Muscle layer of duodenum (tissue), 2 donors: ENCODE data around the gene TSPEAR.
"Not testable (repeated sequence)": the region's sequence is repeated elsewhere in the genome, so short reads cannot be mapped to it uniquely, and the experiment has no call there.

Source experiments
- H3K27ac ChIP-seq: one replicate; pipeline ENCODE4 v1.7.0; 2013; ENCODE audit warnings: mild to moderate bottlenecking, low read length
- H3K27me3 ChIP-seq: one replicate; pipeline ENCODE4 v1.7.0; 2013; ENCODE audit warnings: low read depth, mild to moderate bottlenecking, control low read depth, low read length
- H3K36me3 ChIP-seq, 2 donors: one replicate each; pipeline ENCODE4 v1.7.0; 2013; ENCODE audit warnings: low read length in 2 of 2, control low read depth in 1 of 2, mild to moderate bottlenecking in 1 of 2; ENCODE audit not compliant: insufficient read depth in 2 of 2, control insufficient read depth in 1 of 2
- H3K4me1 ChIP-seq, 2 donors: one replicate each; pipeline ENCODE4 v1.7.0; 2013; ENCODE audit warnings: low read length in 2 of 2, mild to moderate bottlenecking in 2 of 2, control low read depth in 1 of 2, moderate library complexity in 1 of 2; ENCODE audit not compliant: insufficient read depth in 2 of 2, control insufficient read depth in 1 of 2
- H3K4me3 ChIP-seq, 2 donors: one replicate each; pipeline ENCODE4 v1.7.0; 2013; ENCODE audit warnings: low read length in 2 of 2, low read depth in 1 of 2, mild to moderate bottlenecking in 1 of 2
- H3K9me3 ChIP-seq, 2 donors: one replicate each; pipeline ENCODE4 v1.7.0; 2013; ENCODE audit warnings: low read length in 2 of 2, control low read depth in 1 of 2, mild to moderate bottlenecking in 1 of 2; ENCODE audit not compliant: control insufficient read depth in 1 of 2
- donor health status: healthy.

The TSPEAR gene

DNA sequence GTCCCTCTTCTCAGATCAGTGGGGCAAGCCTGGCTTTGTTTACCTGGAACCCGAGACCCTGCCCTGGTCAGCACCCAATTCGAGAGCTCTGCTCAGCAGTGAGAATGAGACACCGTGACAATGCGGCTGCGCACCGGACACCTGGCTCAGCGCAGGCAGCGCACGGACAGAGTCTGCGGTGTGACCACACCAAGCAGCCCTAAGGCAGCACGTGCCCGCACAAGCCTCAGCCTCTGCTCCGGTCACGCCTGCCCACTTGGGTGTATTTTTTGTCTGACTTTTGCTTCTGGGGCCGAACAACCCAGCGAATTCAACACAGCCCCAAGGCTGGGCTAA, 94.8 kb downstream of the TSPEAR start:
- no peaks in the 10 kb centered on the region for H3K27me3 ChIP-seq
- peaks cover 0 to 12% of the 10 kb centered on the region in 2 donors for H3K9me3 ChIP-seq
- no peaks in the 10 kb centered on the region for H3K4me1 ChIP-seq
- no peak overlapping the region for H3K4me3 ChIP-seq
- no peak overlapping the region for H3K27ac ChIP-seq
- no peaks in the 10 kb centered on the region for H3K36me3 ChIP-seq

DNA sequence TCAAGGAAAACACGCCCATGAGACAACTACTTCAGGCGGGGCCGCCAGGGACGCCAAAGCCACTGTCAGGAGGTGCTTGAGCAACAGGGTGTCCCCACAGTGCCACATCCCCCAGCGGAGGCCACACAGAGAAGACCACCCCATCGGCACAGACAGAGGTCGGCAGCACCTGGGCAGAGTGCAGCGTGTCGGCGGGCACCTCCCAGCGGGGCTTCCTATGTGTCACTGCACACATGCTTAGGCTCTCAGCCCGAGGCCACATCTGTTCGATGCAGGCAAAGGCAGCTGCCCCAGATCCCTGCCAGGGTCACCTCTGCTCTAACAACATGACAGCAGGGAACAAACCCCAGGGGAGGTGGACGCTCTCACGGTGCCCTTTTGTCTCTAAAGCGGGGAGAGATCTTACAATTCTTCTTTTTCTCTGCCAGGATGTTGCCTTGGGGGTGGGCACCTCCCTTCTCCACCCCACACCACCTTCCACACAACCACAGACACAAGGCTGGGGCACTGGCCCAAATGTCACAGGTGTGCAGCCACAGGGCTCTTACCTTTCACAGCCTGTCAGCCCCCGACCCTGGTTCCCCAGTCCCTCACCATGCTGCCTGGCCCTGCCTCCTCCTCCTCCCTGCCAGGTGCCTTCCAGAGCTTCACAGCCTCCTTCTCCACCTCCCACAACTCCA, 95.3 kb downstream of the TSPEAR start:
- no peaks in the 10 kb centered on the region for H3K4me1 ChIP-seq
- no peaks in the 10 kb centered on the region for H3K27me3 ChIP-seq
- peaks cover 0 to 17% of the 10 kb centered on the region in 2 donors for H3K9me3 ChIP-seq
- H3K4me3 ChIP-seq = no peak overlapping the region
- no peak overlapping the region for H3K27ac ChIP-seq
- H3K36me3 ChIP-seq = no peaks in the 10 kb centered on the region

DNA sequence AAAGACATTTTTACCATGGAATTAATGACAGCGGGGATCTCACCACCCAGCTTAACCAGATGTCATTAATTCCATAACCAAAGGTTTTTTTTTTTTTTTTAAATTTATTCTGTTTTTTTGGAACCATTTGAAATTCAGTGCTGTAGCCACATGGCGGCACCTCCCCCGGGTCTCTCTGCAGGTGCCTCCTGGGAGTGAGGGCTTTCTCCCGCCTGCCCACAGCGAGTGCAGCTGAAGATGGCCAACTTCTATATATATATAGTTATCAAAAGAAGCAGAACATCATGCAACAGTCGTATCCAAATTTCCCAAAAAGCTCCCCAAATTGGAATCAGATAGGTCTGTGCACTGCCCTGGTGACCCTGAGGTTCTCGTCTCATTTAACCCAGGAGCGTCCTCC, 95.9 kb downstream of the TSPEAR start:
- Histone ChIP-seq H3K9me3 (peaks cover 0 to 21% of the 10 kb centered on the region in 2 donors), H3K27ac (no peak overlapping the region), H3K4me1 (no peaks in the 10 kb centered on the region), H3K36me3 (no peaks in the 10 kb centered on the region), H3K27me3 (no peaks in the 10 kb centered on the region), H3K4me3 (no peak overlapping the region)

GRCh38 chr21:44614961-44615391, 96.4 kb downstream of the TSPEAR start:
- no peak overlapping the region for H3K4me3 ChIP-seq
- H3K27me3 ChIP-seq = no peaks in the 10 kb centered on the region
- H3K4me1 ChIP-seq = no peaks in the 10 kb centered on the region
- H3K36me3 ChIP-seq = no peaks in the 10 kb centered on the region
- no peak overlapping the region for H3K27ac ChIP-seq
- peaks cover 0 to 21% of the 10 kb centered on the region in 2 donors for H3K9me3 ChIP-seq

DNA sequence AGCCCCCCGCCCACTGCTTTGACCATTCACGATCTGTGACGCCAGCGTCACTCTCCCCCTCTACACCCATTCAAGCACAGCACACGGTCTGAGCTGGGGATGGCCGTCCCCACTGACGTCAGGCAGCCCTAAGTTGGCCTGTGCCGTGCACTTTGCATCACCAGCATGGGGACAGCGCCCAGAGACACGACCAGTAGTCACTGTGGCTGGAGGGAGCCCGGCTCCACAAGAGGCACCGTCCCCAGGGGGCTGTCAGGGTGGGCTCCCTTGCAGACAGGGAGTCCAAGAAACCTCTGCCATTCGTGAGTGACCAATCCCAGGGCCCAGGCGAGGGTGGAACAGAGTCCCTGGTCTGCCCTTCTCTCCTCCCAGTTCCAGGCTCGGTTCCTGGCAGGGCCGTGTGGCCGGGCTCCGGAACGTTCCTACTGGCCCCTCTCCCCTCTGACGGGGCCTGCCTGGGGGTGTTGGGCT, 97.2 kb downstream of the TSPEAR start:
- Histone ChIP-seq H3K4me3 (no peak overlapping the region), H3K27me3 (no peaks in the 10 kb centered on the region), H3K9me3 (peaks cover 0 to 19% of the 10 kb centered on the region in 2 donors), H3K27ac (no peak overlapping the region), H3K36me3 (no peaks in the 10 kb centered on the region), H3K4me1 (no peaks in the 10 kb centered on the region)

GRCh38 chr21:44613386-44614155, 97.8 kb downstream of the TSPEAR start:
- no peaks in the 10 kb centered on the region for H3K4me1 ChIP-seq
- H3K4me3 ChIP-seq = no peak overlapping the region
- no peak overlapping the region for H3K27ac ChIP-seq
- H3K27me3 ChIP-seq = no peaks in the 10 kb centered on the region
- H3K36me3 ChIP-seq = no peaks in the 10 kb centered on the region
- H3K9me3 ChIP-seq = peaks cover 0 to 21% of the 10 kb centered on the region in 2 donors

DNA sequence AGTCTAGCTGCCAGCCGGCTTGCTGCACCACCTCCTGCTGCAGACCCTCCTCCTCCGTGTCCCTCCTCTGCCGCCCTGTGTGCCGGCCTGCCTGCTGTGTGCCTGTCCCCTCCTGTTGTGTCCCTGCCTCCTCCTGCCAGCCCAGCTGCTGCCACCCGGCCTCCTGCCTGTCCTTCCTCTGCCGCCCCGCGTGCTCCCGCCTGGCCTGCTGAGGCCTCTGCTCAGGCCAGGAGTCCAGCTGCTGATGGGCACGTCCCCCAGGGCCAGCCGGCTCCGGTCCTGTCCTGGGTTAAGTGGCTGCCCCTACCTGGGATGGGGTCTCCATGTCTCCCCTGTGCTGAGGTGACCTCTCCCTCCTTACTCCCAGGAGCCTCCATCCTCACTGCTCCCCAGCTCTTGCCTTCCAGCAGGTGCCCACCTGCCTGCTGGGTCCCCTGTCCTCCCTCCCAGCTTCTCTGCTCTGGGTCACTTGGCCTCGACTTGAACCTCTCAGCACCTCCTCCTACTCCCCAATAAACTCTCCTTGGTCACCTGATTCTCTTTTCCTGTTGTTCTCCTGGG, 98.6 kb downstream of the TSPEAR start:
- Histone ChIP-seq H3K4me1 (no peaks in the 10 kb centered on the region), H3K4me3 (no peak overlapping the region), H3K27me3 (no peaks in the 10 kb centered on the region), H3K9me3 (peaks cover 0 to 21% of the 10 kb centered on the region in 2 donors), H3K27ac (no peak overlapping the region), H3K36me3 (no peaks in the 10 kb centered on the region)

DNA sequence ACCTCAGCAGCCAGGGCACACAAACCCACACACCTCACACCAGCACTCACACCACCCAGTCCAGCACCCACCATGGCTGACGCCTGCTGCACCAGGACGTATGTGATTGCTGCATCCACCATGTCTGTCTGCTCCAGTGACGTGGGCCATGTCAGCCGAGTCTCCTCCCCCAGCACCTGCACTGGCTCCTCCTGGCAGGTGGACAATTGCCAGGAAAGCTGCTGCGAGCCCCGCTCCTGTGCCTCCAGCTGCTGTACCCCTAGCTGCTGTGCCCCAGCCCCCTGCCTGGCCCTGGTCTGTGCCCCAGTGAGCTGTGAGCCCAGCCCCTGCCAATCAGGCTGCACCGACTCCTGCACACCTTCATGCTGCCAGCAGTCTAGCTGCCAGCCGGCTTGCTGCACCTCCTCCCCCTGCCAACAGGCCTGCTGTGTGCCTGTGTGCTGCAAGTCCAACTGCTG, 99.3 kb downstream of the TSPEAR start, which contains the start of gene KRTAP10-8:
TSS of gene KRTAP10-8 (plus strand) at position 51 of the 458 bp plus-strand sequence. CDS start at position 73, 22 bp downstream.
- Histone ChIP-seq H3K4me3 (no peak within 1 kb of the TSS), H3K36me3 (no peaks in the 10 kb centered on the region), H3K27ac (no peak within 1 kb of the TSS), H3K4me1 (no peaks in the 10 kb centered on the region), H3K9me3 (peaks cover 0 to 21% of the 10 kb centered on the region in 2 donors), H3K27me3 (no peaks in the 10 kb centered on the region)

- H3K4me1 ChIP-seq = no peaks in the 10 kb centered on the region
- H3K4me3 ChIP-seq = no peak overlapping the region
- no peaks in the 10 kb centered on the region for H3K27me3 ChIP-seq
- peaks cover 0 to 21% of the 10 kb centered on the region in 2 donors for H3K9me3 ChIP-seq
- no peaks in the 10 kb centered on the region for H3K36me3 ChIP-seq
- no peak overlapping the region for H3K27ac ChIP-seq
Measured at GRCh38 chr21:44611551-44611950, 99.8 kb downstream of the TSPEAR start.

DNA sequence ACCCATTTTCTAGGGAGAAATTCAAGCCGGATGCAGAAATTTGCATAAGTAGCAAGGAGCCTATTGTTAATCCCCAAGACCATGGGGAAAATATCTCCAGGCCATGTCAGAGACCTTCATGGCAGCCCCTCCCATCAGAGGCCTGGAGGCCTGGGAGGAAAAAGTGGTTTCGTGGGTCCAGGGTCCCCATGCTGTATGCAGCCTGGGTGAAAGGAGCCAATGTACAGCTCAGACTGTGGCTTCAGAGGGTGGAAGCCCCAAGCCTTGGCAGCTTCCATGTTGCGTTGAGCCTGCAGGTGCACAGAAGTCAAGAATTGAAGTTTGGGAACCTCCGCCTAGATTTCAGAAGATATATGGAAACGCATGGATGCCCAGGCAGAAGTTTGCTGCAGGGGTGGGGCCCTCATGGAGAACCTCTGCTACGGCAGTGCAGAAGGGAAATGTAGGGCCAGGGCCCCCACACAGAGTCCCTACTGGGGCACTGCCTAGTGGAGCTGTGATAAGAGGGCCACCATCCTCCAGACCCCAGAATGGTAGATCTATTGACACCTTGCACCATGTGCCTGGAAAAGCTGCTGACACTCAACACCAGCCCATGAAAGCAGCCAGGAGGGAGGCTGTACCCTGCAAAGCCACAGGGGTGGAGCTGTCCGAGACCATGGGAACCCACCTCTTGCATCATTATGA, 101.1 kb downstream of the TSPEAR start:
- not testable (repeated sequence) for H3K36me3 ChIP-seq, H3K27ac ChIP-seq, H3K4me1 ChIP-seq, H3K27me3 ChIP-seq, H3K4me3 ChIP-seq
- peaks cover 0 to 21% of the 10 kb centered on the region in 2 donors for H3K9me3 ChIP-seq

GRCh38 chr21:44609193-44609592, 102.2 kb downstream of the TSPEAR start:
- Histone ChIP-seq H3K9me3 (peaks cover 0 to 26% of the 10 kb centered on the region in 2 donors), H3K27me3 (no peaks in the 10 kb centered on the region), H3K27ac (no peak overlapping the region), H3K4me3 (no peak overlapping the region), H3K4me1 (no peaks in the 10 kb centered on the region), H3K36me3 (no peaks in the 10 kb centered on the region)
